HepG2 (cell line): ENCODE results near the gene RIPOR3. TPM values are rescaled to one million over a fixed set of nuclear protein-coding genes. Genes with fewer than 3 reads are reported as not detected.
A peak's percentile ranks its signal among the peaks of the same experiment; 100 is the strongest.

Experiments used
- ADNP ChIP-seq: sonication (generic); formaldehyde crosslinking; IDR thresholded peaks from 2 replicates; pipeline ENCODE4 v1.4.0; 2020; ENCODE audit warnings: missing genetic modification reagents
- CENPX ChIP-seq: sonication (generic); formaldehyde crosslinking; IDR thresholded peaks from 2 replicates; pipeline ENCODE4 v1.9.0; 2021; ENCODE audit warnings: mild to moderate bottlenecking, missing genetic modification reagents, moderate library complexity
- DNMT1 ChIP-seq: sonication (generic); formaldehyde crosslinking; IDR thresholded peaks from 2 replicates; pipeline ENCODE4 v1.5.1; 2020; ENCODE audit warnings: mild to moderate bottlenecking, missing genetic modification reagents
- PHF21A ChIP-seq: sonication (generic); formaldehyde crosslinking; IDR thresholded peaks from 2 replicates; pipeline ENCODE4 v1.5.0; 2020; ENCODE audit warnings: mild to moderate bottlenecking, missing genetic modification reagents
- PHF5A ChIP-seq: IDR thresholded peaks from one replicate; pipeline ENCODE4 v1.6.1; 2018; ENCODE audit warnings: low read depth, missing genetic modification reagents; ENCODE audit not compliant: unreplicated experiment
- XBP1 ChIP-seq: sonication (generic); formaldehyde crosslinking; IDR thresholded peaks from 2 replicates; pipeline ENCODE4 v1.5.0; 2020; ENCODE audit warnings: missing genetic modification reagents
- ZFP36L1 ChIP-seq: sonication (generic); formaldehyde crosslinking; IDR thresholded peaks from 2 replicates; pipeline ENCODE4 v1.8.0; 2022; ENCODE audit warnings: mild to moderate bottlenecking, missing genetic modification reagents, moderate library complexity
- ZNF674 ChIP-seq: sonication (generic); formaldehyde crosslinking; IDR thresholded peaks from 2 replicates; pipeline ENCODE4 v1.5.0; 2020; ENCODE audit warnings: low read depth, mild to moderate bottlenecking, missing genetic modification reagents
- ZNF720 ChIP-seq: sonication (generic); formaldehyde crosslinking; IDR thresholded peaks from 2 replicates; pipeline ENCODE4 v1.4.0; 2020; ENCODE audit warnings: missing genetic modification reagents
- ZNF782 ChIP-seq: sonication (generic); formaldehyde crosslinking; IDR thresholded peaks from 2 replicates; pipeline ENCODE4 v1.4.0; 2020; ENCODE audit warnings: missing genetic modification reagents, mild to moderate bottlenecking, borderline replicate concordance
- ZNF83 ChIP-seq: sonication (generic); formaldehyde crosslinking; IDR thresholded peaks from 2 replicates; pipeline ENCODE4 v1.4.0; 2020; ENCODE audit warnings: missing genetic modification reagents, mild to moderate bottlenecking, borderline replicate concordance
- polyA plus RNA-seq, 8 experiments: library from polyadenylated mRNA; depleted of rRNA in 3 of 8; stranded (reverse) in 7 of 8; unstranded in 1 of 8; fragments of >200 nt; fragmentation: Illumina TruSeq in 4 of 8; extraction: Trizol in 4 of 8; gene quantifications; 2 replicates each; pipeline versions ENCODE4 v1.2.1 to v1.2.3, GENCODE V29; 2011 to 2016; ENCODE audit warnings: low read depth in 4 of 8, missing spikeins in 1 of 8, mixed read lengths in 1 of 8; ENCODE audit not compliant: insufficient read depth in 1 of 8
- total RNA-seq, 5 experiments: library from RNA; depleted of rRNA; stranded (reverse); fragments of >200 nt; fragmentation: Illumina TruSeq; extraction: Trizol; gene quantifications; 2 replicates each; pipeline ENCODE4 v1.2.3, GENCODE V29; 2016; ENCODE audit warnings: low read depth in 1 of 5
- TF ChIP-seq, protein P1 (sequence below): sonication (generic); formaldehyde crosslinking; IDR thresholded peaks from 2 replicates; pipeline ENCODE4 v1.5.1; 2020; ENCODE audit warnings: missing genetic modification reagents, mild to moderate bottlenecking, borderline replicate concordance
- TF ChIP-seq, protein P2 (sequence below): sonication (generic); formaldehyde crosslinking; IDR thresholded peaks from 2 replicates; pipeline ENCODE4 v1.5.0; 2020; ENCODE audit warnings: mild to moderate bottlenecking, missing genetic modification reagents, borderline replicate concordance
- TF ChIP-seq, protein P3 (sequence below): sonication (generic); formaldehyde crosslinking; IDR thresholded peaks from 2 replicates; pipeline ENCODE4 v1.4.0; 2020; ENCODE audit warnings: low read depth, mild to moderate bottlenecking, missing genetic modification reagents

Gene RIPOR3
- total and polyA plus RNA-seq, 2 of the 13 experiments (the other 11 are each of a cell fraction or from before 2014, with no cell fraction given), result 0.18 TPM; not detected in 1

DNA sequence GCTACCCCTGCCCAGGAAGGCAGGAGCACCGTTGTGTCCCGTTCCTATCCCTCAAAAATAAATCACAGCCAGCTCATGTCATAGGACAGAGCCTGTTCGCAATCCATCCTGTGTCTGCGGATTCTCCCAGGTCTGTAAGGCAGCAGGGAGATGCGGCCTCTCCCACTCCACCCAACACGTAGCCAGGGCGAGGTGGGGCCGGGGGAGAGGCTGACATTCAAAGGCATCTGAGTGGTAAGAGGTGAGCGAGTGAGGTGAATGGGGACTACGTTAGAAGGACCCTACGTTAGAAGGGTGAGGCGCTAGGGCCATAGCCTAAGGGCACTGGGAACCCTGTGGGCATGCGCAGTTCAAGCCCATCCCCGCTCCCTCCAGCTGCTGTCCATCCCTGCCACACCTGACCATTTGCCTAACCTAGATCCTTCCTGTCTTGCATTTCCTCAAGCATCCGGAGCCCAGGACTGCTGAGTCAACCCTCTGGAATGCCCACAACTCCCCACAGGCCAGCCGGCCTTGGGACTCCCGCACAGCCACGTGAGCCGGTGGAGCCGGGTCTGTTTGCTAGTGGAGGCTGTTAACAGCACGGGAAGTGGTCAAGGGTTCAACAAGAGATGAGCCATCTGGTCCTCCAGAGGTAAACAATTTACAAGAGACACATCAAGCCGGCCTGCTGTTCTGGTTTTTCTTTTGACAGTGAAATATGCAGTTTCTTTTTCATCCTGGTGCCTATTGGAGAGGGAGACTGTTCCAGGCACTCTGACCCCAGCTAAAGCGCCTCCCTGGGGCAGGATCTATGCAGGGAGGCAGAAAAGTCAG is 45.9 kb downstream of the RIPOR3 start (continued):
- TF ChIP-seq, protein P1, sequence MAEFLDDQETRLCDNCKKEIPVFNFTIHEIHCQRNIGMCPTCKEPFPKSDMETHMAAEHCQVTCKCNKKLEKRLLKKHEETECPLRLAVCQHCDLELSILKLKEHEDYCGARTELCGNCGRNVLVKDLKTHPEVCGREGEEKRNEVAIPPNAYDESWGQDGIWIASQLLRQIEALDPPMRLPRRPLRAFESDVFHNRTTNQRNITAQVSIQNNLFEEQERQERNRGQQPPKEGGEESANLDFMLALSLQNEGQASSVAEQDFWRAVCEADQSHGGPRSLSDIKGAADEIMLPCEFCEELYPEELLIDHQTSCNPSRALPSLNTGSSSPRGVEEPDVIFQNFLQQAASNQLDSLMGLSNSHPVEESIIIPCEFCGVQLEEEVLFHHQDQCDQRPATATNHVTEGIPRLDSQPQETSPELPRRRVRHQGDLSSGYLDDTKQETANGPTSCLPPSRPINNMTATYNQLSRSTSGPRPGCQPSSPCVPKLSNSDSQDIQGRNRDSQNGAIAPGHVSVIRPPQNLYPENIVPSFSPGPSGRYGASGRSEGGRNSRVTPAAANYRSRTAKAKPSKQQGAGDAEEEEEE (CRISPR knock-in tag), result 0 out of 2 replicates have a peak, but pooled peaks have one; percentile 26
- TF ChIP-seq PHF21A (CRISPR knock-in tag) (peak; percentile 100), ZNF674 (CRISPR knock-in tag) (no peak), ADNP (CRISPR knock-in tag) (peak; percentile 88), ZNF83 (CRISPR knock-in tag) (no peak), XBP1 (CRISPR knock-in tag) (0 out of 2 replicates have a peak, but pooled peaks have one; percentile 43), ZNF720 (CRISPR knock-in tag) (no peak; the same call in 1 of the 2 replicates), ZNF782 (peak; percentile 85; the same call in 1 of the 2 replicates), ZFP36L1 (CRISPR knock-in tag) (peak; percentile 98), PHF5A (CRISPR knock-in tag) (peak; percentile 59), CENPX (CRISPR knock-in tag) (no peak), DNMT1 (CRISPR knock-in tag) (0 out of 2 replicates have a peak, but pooled peaks have one; percentile 19)
- TF ChIP-seq, protein P2, sequence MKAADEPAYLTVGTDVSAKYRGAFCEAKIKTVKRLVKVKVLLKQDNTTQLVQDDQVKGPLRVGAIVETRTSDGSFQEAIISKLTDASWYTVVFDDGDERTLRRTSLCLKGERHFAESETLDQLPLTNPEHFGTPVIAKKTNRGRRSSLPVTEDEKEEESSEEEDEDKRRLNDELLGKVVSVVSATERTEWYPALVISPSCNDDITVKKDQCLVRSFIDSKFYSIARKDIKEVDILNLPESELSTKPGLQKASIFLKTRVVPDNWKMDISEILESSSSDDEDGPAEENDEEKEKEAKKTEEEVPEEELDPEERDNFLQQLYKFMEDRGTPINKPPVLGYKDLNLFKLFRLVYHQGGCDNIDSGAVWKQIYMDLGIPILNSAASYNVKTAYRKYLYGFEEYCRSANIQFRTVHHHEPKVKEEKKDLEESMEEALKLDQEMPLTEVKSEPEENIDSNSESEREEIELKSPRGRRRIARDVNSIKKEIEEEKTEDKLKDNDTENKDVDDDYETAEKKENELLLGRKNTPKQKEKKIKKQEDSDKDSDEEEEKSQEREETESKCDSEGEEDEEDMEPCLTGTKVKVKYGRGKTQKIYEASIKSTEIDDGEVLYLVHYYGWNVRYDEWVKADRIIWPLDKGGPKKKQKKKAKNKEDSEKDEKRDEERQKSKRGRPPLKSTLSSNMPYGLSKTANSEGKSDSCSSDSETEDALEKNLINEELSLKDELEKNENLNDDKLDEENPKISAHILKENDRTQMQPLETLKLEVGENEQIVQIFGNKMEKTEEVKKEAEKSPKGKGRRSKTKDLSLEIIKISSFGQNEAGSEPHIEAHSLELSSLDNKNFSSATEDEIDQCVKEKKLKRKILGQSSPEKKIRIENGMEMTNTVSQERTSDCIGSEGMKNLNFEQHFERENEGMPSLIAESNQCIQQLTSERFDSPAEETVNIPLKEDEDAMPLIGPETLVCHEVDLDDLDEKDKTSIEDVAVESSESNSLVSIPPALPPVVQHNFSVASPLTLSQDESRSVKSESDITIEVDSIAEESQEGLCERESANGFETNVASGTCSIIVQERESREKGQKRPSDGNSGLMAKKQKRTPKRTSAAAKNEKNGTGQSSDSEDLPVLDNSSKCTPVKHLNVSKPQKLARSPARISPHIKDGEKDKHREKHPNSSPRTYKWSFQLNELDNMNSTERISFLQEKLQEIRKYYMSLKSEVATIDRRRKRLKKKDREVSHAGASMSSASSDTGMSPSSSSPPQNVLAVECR (CRISPR knock-in tag), result peak; percentile 93; the same call in 1 of the 2 replicates
- TF ChIP-seq, protein P3, sequence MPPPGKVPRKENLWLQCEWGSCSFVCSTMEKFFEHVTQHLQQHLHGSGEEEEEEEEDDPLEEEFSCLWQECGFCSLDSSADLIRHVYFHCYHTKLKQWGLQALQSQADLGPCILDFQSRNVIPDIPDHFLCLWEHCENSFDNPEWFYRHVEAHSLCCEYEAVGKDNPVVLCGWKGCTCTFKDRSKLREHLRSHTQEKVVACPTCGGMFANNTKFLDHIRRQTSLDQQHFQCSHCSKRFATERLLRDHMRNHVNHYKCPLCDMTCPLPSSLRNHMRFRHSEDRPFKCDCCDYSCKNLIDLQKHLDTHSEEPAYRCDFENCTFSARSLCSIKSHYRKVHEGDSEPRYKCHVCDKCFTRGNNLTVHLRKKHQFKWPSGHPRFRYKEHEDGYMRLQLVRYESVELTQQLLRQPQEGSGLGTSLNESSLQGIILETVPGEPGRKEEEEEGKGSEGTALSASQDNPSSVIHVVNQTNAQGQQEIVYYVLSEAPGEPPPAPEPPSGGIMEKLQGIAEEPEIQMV (CRISPR knock-in tag), result peak; percentile 92
